ENCODE data around the gene CERCAM.

CERCAM gene

GRCh38 chr9:128485414-128485855 lies 64.8 kb downstream of the CERCAM start:
- ATAC-seq, result no peak
- DNase-seq, result no peak
- Mint-ChIP-seq H3K27me3 (no peaks in the 10 kb centered on the region), H3K4me1 (no peaks in the 10 kb centered on the region), H3K27ac (no peak overlapping the region), H3K9me3 (no peaks in the 10 kb centered on the region), H3K36me3 (ENCODE audit: low read depth) (peaks cover 48% of the 10 kb centered on the region), H3K4me3 (no peak overlapping the region)

GRCh38 chr9:128486201-128486600 lies 65.5 kb downstream of the CERCAM start:
- Mint-ChIP-seq H3K4me3 (no peak overlapping the region), H3K36me3 (ENCODE audit: low read depth) (peaks cover 51% of the 10 kb centered on the region), H3K4me1 (no peaks in the 10 kb centered on the region), H3K9me3 (no peaks in the 10 kb centered on the region), H3K27ac (no peak overlapping the region), H3K27me3 (no peaks in the 10 kb centered on the region)
- no peak for DNase-seq
- ATAC-seq, result no peak

Data from activated naive CD8-positive, alpha-beta T cell treated with anti-CD3 and anti-CD28 coated beads, Interleukin-2, amount 50 U/mL, for 24 hours (primary cell).